ENCODE measurements around the gene CATSPER3. TPM values are rescaled to one million over a fixed set of nuclear protein-coding genes. Genes with fewer than 3 reads are reported as not detected.

The CATSPER3 gene
- total and polyA plus RNA-seq, 2 of the 8 experiments (the other 6 are each of a cell fraction or from before 2014, with no cell fraction given), result 0.62 TPM; not detected in 1

DNA sequence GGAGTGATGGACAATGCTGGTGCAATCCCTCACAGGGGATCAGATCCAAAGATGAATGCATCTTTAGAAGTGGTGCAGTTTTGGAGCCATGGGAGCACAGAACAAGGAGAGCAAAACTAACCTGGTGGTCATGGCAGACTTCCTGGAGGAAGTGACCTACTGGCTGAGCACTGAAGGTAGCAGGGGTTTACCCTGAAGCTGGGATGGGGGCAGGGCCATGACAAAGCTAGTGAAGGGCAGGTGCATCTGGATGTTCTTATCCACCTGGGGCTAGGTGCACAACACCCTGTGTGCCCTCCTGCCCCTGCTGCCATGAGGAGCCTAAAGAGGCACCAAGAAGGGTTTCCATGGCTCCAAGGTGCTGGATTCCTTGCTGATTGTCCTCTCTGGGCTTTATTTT is 77.8 kb downstream of the CATSPER3 start:
- no peak overlapping the region for H2BK20ac ChIP-seq (ENCODE audit: low read length)
- no peak overlapping the region for H3K23ac ChIP-seq (ENCODE audit: insufficient read length)
- no peak overlapping the region for H3K4me2 ChIP-seq (ENCODE audit: insufficient read depth in 1 of 2, low read depth in 2 of 2, low read length in 2 of 2)
- H3K4me1 ChIP-seq (replicated peaks in 1 of 4; ENCODE audit: control insufficient read depth in 3 of 4, insufficient read depth in 4 of 4, low read length in 3 of 4), result peaks cover 3 to 11% (median 7%) of the 10 kb centered on the region in 4 experiments; a peak in 6 of 7 replicates
- H3K14ac ChIP-seq (ENCODE audit: insufficient read length), result no peak overlapping the region
- no peak overlapping the region for H2AFZ ChIP-seq (ENCODE audit: low read length)
- H2AK5ac ChIP-seq (ENCODE audit: low read depth, low read length), result no peak overlapping the region
- peaks cover 7% of the 10 kb centered on the region; the same call in 1 of the 2 replicates for H3K23me2 ChIP-seq (ENCODE audit: low read depth, low read length)
- no peak overlapping the region for H3K27ac ChIP-seq (ENCODE audit: low read depth, low read length)
- no peak overlapping the region for H2BK15ac ChIP-seq (ENCODE audit: low read length)
- no peaks in the 10 kb centered on the region for H3K36me3 ChIP-seq (ENCODE audit: control insufficient read depth in 2 of 4, insufficient read depth in 4 of 4, low read length in 3 of 4)
- H3K18ac ChIP-seq (ENCODE audit: extremely low read depth, low read length), result no peak overlapping the region
- no peak overlapping the region for H2BK120ac ChIP-seq (replicated peaks; ENCODE audit: low read depth, low read length)
- no peak overlapping the region for H3K9ac ChIP-seq (replicated peaks in 1 of 4; ENCODE audit: extremely low read depth in 1 of 4, low read depth in 3 of 4, low read length in 3 of 4)
- H3K4ac ChIP-seq (replicated peaks; ENCODE audit: insufficient read length, low read depth, low read length), result no peak overlapping the region
- H3K79me1 ChIP-seq (ENCODE audit: low read depth, low read length), result no peaks in the 10 kb centered on the region
- ChIA-PET POLR2A (ENCODE audit: partially characterized antibody) (interaction anchor here (1.4 kb wide), 1 partner anchor 10 kb away, joined by 4 read pairs; no protein-coding TSS in a partner anchor), CTCF (ENCODE audit: partially characterized antibody) (interaction anchor here (0.7 to 0.9 kb wide), 3 partner anchors 11 to 128 kb away, joined by 3 read pairs; no protein-coding TSS in a partner anchor)
- no peak overlapping the region for H3K56ac ChIP-seq (replicated peaks; ENCODE audit: insufficient read length, low read depth, low read length)
- FAIRE-seq (no peak), DNase-seq (ENCODE audit: low read depth in 1 of 2, low spot score in 2 of 2) (no peak)
- H2BK12ac ChIP-seq (ENCODE audit: low read depth, low read length), result no peak overlapping the region
- peaks cover 60 to 99% (median 90%) of the 10 kb centered on the region in 4 experiments for H3K27me3 ChIP-seq (replicated peaks in 1 of 4; ENCODE audit: control insufficient read depth in 3 of 4, extremely low read depth in 1 of 4, insufficient read depth in 3 of 4, low read length in 3 of 4)
- no peak overlapping the region for H2BK5ac ChIP-seq (ENCODE audit: low read depth, low read length)
- H4K20me1 ChIP-seq (replicated peaks in 1 of 2; ENCODE audit: control insufficient read depth in 1 of 2, insufficient read depth in 2 of 2, low read length in 2 of 2), result peaks cover 2 to 13% of the 10 kb centered on the region in 2 experiments
- H4K91ac ChIP-seq (replicated peaks; ENCODE audit: insufficient read length, low read length), result no peak overlapping the region
- no peak overlapping the region for H4K5ac ChIP-seq (ENCODE audit: insufficient read length, low read depth, low read length)
- H4K8ac ChIP-seq (ENCODE audit: extremely low read depth, insufficient read depth, low read length), result no peak overlapping the region; the same call in 1 of the 2 replicates
- H3K9me3 ChIP-seq (ENCODE audit: insufficient read depth in 2 of 2, low read depth in 1 of 2, low read length in 1 of 2), result no peaks in the 10 kb centered on the region
- TF ChIP-seq GTF2F1 (IDR thresholded peaks at IDR 0.05; ENCODE audit: borderline replicate concordance, low read depth, low read length) (no peak), POLR2AphosphoS5 (IDR thresholded peaks at IDR 0.05; ENCODE audit: low read depth, low read length) (no peak), POU5F1 (IDR thresholded peaks at IDR 0.05; ENCODE audit: low read depth, low read length) (no peak), CBX8 (IDR thresholded peaks at IDR 0.05; ENCODE audit: borderline replicate concordance, low read depth, low read length) (no peak), SP1 (IDR thresholded peaks at IDR 0.05; ENCODE audit: low read depth, low read length) (no peak), EZH2 (IDR thresholded peaks at IDR 0.05; ENCODE audit: low read depth, low read length, severe bottlenecking) (no peak), CEBPB (IDR thresholded peaks at IDR 0.05; ENCODE audit: low read depth, low read length) (no peak), CREB1 (IDR thresholded peaks at IDR 0.05) (no peak), NANOG (IDR thresholded peaks at IDR 0.05; ENCODE audit: insufficient read depth, low read depth, low read length, poor library complexity, severe bottlenecking) (no peak), SRF (IDR thresholded peaks at IDR 0.05; ENCODE audit: low read depth, low read length) (no peak)
- H3K79me2 ChIP-seq (ENCODE audit: control insufficient read depth in 1 of 2, insufficient read depth in 2 of 2, low read length in 2 of 2), result no peaks in the 10 kb centered on the region
- H3K4me3 ChIP-seq (ENCODE audit: extremely low read depth in 1 of 4, insufficient read depth in 2 of 4, low read depth in 3 of 4, low read length in 4 of 4), result no peak overlapping the region
